Measurements from ENCODE around the gene ALDH3B2. TPM values are rescaled to one million over a fixed set of nuclear protein-coding genes. Genes with fewer than 3 reads are reported as not detected.

The ALDH3B2 gene
- total and polyA plus RNA-seq, 8 donors: 0.17 to 0.50 (median 0.34) TPM; not detected in 4

GRCh38 chr11:67699521-67699920, 25.1 kb upstream of the ALDH3B2 start:
- no peak for ATAC-seq
- intact Hi-C loops (cut with DNase I): no loop called here
- Histone ChIP-seq H3K4me1 (no peaks in the 10 kb centered on the region), H3K4me3 (no peak overlapping the region), H3K36me3 (no peaks in the 10 kb centered on the region), H3K27ac (no peak overlapping the region), H3K9me3 (no peaks in the 10 kb centered on the region), H3K27me3 (no peaks in the 10 kb centered on the region)
- TF ChIP-seq, protein P1, sequence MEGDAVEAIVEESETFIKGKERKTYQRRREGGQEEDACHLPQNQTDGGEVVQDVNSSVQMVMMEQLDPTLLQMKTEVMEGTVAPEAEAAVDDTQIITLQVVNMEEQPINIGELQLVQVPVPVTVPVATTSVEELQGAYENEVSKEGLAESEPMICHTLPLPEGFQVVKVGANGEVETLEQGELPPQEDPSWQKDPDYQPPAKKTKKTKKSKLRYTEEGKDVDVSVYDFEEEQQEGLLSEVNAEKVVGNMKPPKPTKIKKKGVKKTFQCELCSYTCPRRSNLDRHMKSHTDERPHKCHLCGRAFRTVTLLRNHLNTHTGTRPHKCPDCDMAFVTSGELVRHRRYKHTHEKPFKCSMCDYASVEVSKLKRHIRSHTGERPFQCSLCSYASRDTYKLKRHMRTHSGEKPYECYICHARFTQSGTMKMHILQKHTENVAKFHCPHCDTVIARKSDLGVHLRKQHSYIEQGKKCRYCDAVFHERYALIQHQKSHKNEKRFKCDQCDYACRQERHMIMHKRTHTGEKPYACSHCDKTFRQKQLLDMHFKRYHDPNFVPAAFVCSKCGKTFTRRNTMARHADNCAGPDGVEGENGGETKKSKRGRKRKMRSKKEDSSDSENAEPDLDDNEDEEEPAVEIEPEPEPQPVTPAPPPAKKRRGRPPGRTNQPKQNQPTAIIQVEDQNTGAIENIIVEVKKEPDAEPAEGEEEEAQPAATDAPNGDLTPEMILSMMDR (IDR thresholded peaks at IDR 0.05): no peak
- no peak for DNase-seq
- 68 to 77% methylated on average over 10 of the region's 10 CpGs for WGBS, 2 donors
- FAIRE-seq: no peak

DNA sequence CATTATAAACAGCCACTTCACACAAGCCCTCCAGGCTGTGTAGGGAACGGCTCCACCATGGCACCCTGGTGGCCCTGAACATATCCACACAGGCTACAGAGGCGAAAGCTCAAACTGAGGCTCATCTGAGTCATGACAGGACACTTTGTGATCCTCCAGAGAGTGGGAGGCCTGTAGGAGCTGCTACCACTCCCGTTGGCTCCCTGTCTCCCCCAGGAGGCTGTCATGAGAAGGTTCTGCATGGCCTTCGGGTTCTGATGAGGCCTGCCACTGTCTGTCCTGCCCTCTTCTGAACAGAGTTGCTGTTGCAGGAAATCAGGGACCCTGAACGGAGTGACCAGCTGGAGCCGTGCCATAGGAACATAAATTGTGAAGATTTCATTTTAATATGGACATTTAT, 23.8 kb upstream of the ALDH3B2 start:
- ATAC-seq (no peak), DNase-seq (no peak), FAIRE-seq (no peak)
- Histone ChIP-seq H3K36me3 (no peaks in the 10 kb centered on the region), H3K27me3 (no peaks in the 10 kb centered on the region), H3K27ac (no peak overlapping the region), H3K4me3 (no peak overlapping the region), H3K9me3 (no peaks in the 10 kb centered on the region), H3K4me1 (no peaks in the 10 kb centered on the region)
- intact Hi-C loops (cut with DNase I): no loop called here
- WGBS, 2 donors: 76 to 82% methylated on average over 6 of the region's 6 CpGs
- TF ChIP-seq, protein P1 (IDR thresholded peaks at IDR 0.05): no peak

DNA sequence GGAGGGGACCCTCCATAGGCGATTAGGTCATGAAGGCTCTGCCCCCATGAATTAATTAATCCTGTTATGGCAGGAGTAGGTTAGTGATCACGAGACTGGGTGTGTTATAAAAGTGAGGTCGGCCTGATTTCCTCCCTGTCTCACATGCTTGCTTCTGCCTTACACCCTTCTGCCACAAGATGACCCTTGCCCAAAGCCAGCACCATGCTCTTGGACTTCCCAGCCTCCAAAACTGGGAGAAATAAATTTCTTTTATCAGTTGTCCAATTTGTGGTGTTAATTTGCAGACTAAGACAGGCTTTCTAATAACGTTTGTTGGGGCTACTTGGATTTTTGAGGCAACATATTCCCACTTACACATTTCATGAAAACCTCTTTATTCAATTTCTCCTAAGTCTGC, 23.4 kb upstream of the ALDH3B2 start:
- Histone ChIP-seq H3K9me3 (no peaks in the 10 kb centered on the region), H3K4me1 (no peaks in the 10 kb centered on the region), H3K4me3 (no peak overlapping the region), H3K27ac (no peak overlapping the region), H3K36me3 (no peaks in the 10 kb centered on the region), H3K27me3 (no peaks in the 10 kb centered on the region)
- DNase-seq (no peak), FAIRE-seq (no peak), ATAC-seq (no peak)
- TF ChIP-seq, protein P1 (IDR thresholded peaks at IDR 0.05): no peak
- 73 to 87% methylated on average over 4 of the region's 4 CpGs for WGBS, 2 donors
- intact Hi-C loops (cut with DNase I): no loop called here

DNA sequence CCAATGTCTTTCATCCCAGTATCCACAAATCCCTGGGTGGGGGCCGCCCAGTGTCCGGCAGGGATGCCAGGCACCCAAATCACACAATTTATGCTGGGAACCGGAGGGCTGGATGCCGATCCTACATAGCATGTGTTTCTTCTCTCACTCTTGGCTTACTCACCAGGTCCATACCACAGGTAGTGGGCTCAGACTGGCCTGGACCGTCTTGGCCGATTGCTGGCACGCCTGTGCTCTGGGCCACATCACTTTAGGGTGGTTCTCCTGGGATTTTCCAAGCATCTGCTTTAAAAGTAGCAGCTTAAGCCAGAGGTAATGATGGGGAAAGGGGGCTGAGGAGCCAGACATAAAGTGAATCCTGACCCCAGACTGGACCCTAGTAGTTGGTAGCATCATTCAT, 22.6 kb upstream of the ALDH3B2 start:
- ATAC-seq: no peak
- intact Hi-C loops (cut with DNase I): no loop called here
- 86 to 89% methylated on average over 7 of the region's 7 CpGs for WGBS, 2 donors
- TF ChIP-seq, protein P1 (IDR thresholded peaks at IDR 0.05): no peak
- Histone ChIP-seq H3K27me3 (no peaks in the 10 kb centered on the region), H3K4me1 (no peaks in the 10 kb centered on the region), H3K4me3 (no peak overlapping the region), H3K36me3 (no peaks in the 10 kb centered on the region), H3K27ac (no peak overlapping the region), H3K9me3 (no peaks in the 10 kb centered on the region)
- FAIRE-seq: no peak
- no peak for DNase-seq

GRCh38 chr11:67695606-67696005, 21.2 kb upstream of the ALDH3B2 start:
- no peaks in the 10 kb centered on the region for H3K9me3 ChIP-seq
- intact Hi-C loops (cut with DNase I): no loop called here
- DNase-seq (no peak), ATAC-seq (no peak), FAIRE-seq (no peak)
- 76 to 85% methylated on average over 12 of the region's 12 CpGs for WGBS, 2 donors
- no peaks in the 10 kb centered on the region for H3K36me3 ChIP-seq
- no peak overlapping the region for H3K4me3 ChIP-seq
- H3K4me1 ChIP-seq: no peaks in the 10 kb centered on the region
- TF ChIP-seq, protein P1 (IDR thresholded peaks at IDR 0.05): no peak
- no peaks in the 10 kb centered on the region for H3K27me3 ChIP-seq
- H3K27ac ChIP-seq: no peak overlapping the region
